ENCODE data around the gene UGT2A3.

Gene UGT2A3

GRCh38 chr4:68909385-68909784, 42.2 kb downstream of the UGT2A3 start:
- no peak for DNase-seq

- DNase-seq, result no peak
Measured at GRCh38 chr4:68907788-68908700, 43.6 kb downstream of the UGT2A3 start.

GRCh38 chr4:68907245-68907644, 44.4 kb downstream of the UGT2A3 start:
- DNase-seq, result no peak

- DNase-seq, result no peak
Measured at GRCh38 chr4:68906780-68907137, 44.8 kb downstream of the UGT2A3 start.

- no peak for DNase-seq
Measured at GRCh38 chr4:68905939-68906779, 45.4 kb downstream of the UGT2A3 start.

- DNase-seq, result no peak
Measured at GRCh38 chr4:68905598-68905938, 46.0 kb downstream of the UGT2A3 start.

- no peak for DNase-seq
Measured at GRCh38 chr4:68904786-68905185, 46.8 kb downstream of the UGT2A3 start.

- DNase-seq, result no peak
Measured at GRCh38 chr4:68896749-68897148, 54.9 kb downstream of the UGT2A3 start.

GRCh38 chr4:68895561-68896198, 55.9 kb downstream of the UGT2A3 start:
- no peak for DNase-seq

- DNase-seq, result no peak
Measured at GRCh38 chr4:68892861-68893260, 58.7 kb downstream of the UGT2A3 start.

- no peak for DNase-seq
Measured at GRCh38 chr4:68891678-68892077, 59.9 kb downstream of the UGT2A3 start.

- DNase-seq, result no peak
Measured at GRCh38 chr4:68885545-68885944, 66.1 kb downstream of the UGT2A3 start.

- no peak for DNase-seq
Measured at GRCh38 chr4:68883870-68884269, 67.7 kb downstream of the UGT2A3 start.
